ENCODE data around the gene SLC35B2. TPM values are rescaled to one million over a fixed set of nuclear protein-coding genes. Genes with fewer than 3 reads are reported as not detected.

SLC35B2 gene
- total RNA-seq, 2 experiments from 2014 or later: 6.4 to 7.0 TPM

GRCh38 chr6:44286747-44287146, 29.4 kb upstream of the SLC35B2 start:
- intact Hi-C loops (cut with DNase I, micrococcal nuclease): no loop called here
- no peak overlapping the region for H3K27ac Mint-ChIP-seq
- DNase-seq (no peak), ATAC-seq (ENCODE audit: poor library complexity) (no peak)
- H3K4me1 Mint-ChIP-seq (ENCODE audit: low read depth): no peaks in the 10 kb centered on the region
- Histone ChIP-seq H3K27ac (ENCODE audit: low read depth in 1 of 2, low read length in 2 of 2) (no peak overlapping the region), H3K4me1 (ENCODE audit: insufficient read depth, low read length) (no peaks in the 10 kb centered on the region), H3K36me3 (ENCODE audit: insufficient read depth, low read length) (no peaks in the 10 kb centered on the region), H3K9me3 (ENCODE audit: control insufficient read depth in 1 of 2, insufficient read depth in 1 of 2, low read length in 2 of 2) (peaks cover 0 to 4% of the 10 kb centered on the region in 2 experiments), H3K27me3 (ENCODE audit: control insufficient read depth in 1 of 2, insufficient read depth in 2 of 2, low read length in 2 of 2) (peaks cover 48 to 49% of the 10 kb centered on the region in 2 experiments), H3K4me3 (ENCODE audit: low read length) (no peak overlapping the region)
- ChIA-PET CTCF (no interaction called here), POLR2A (no interaction called here)
- H3K9me3 Mint-ChIP-seq: no peaks in the 10 kb centered on the region
- H3K27me3 Mint-ChIP-seq: peaks cover 79% of the 10 kb centered on the region
- TF ChIP-seq CTCF (IDR thresholded peaks at IDR 0.05): no peak
- no peaks in the 10 kb centered on the region for H3K36me3 Mint-ChIP-seq (ENCODE audit: low read depth)
- H3K4me3 Mint-ChIP-seq: no peak overlapping the region

GRCh38 chr6:44286285-44286565, 28.9 kb upstream of the SLC35B2 start:
- Mint-ChIP-seq H3K4me1 (ENCODE audit: low read depth) (no peaks in the 10 kb centered on the region), H3K9me3 (no peaks in the 10 kb centered on the region), H3K36me3 (ENCODE audit: low read depth) (no peaks in the 10 kb centered on the region), H3K27me3 (peaks cover 74% of the 10 kb centered on the region), H3K4me3 (no peak overlapping the region), H3K27ac (no peak overlapping the region)
- Histone ChIP-seq H3K4me1 (ENCODE audit: insufficient read depth, low read length) (no peaks in the 10 kb centered on the region), H3K27ac (ENCODE audit: low read depth in 1 of 2, low read length in 2 of 2) (no peak overlapping the region), H3K4me3 (ENCODE audit: low read length) (no peak overlapping the region), H3K36me3 (ENCODE audit: insufficient read depth, low read length) (no peaks in the 10 kb centered on the region), H3K27me3 (ENCODE audit: control insufficient read depth in 1 of 2, insufficient read depth in 2 of 2, low read length in 2 of 2) (peaks cover 44% of the 10 kb centered on the region in 2 experiments), H3K9me3 (ENCODE audit: control insufficient read depth in 1 of 2, insufficient read depth in 1 of 2, low read length in 2 of 2) (peaks cover 0 to 4% of the 10 kb centered on the region in 2 experiments)
- ATAC-seq (ENCODE audit: poor library complexity): no peak
- CTCF ChIA-PET: no interaction called here
- no peak for TF ChIP-seq CTCF (IDR thresholded peaks at IDR 0.05)
- intact Hi-C loops (cut with DNase I, micrococcal nuclease): no loop called here
- DNase-seq: no peak
- POLR2A ChIA-PET: no interaction called here

GRCh38 chr6:44285552-44286284, 28.4 kb upstream of the SLC35B2 start:
- Histone ChIP-seq H3K36me3 (ENCODE audit: insufficient read depth, low read length) (no peaks in the 10 kb centered on the region), H3K9me3 (ENCODE audit: control insufficient read depth in 1 of 2, insufficient read depth in 1 of 2, low read length in 2 of 2) (peaks cover 0 to 4% of the 10 kb centered on the region in 2 experiments), H3K27me3 (ENCODE audit: control insufficient read depth in 1 of 2, insufficient read depth in 2 of 2, low read length in 2 of 2) (peaks cover 40 to 41% of the 10 kb centered on the region in 2 experiments), H3K4me1 (ENCODE audit: insufficient read depth, low read length) (no peaks in the 10 kb centered on the region), H3K27ac (ENCODE audit: low read depth in 1 of 2, low read length in 2 of 2) (no peak overlapping the region), H3K4me3 (ENCODE audit: low read length) (no peak overlapping the region)
- Mint-ChIP-seq H3K27me3 (peaks cover 71% of the 10 kb centered on the region), H3K9me3 (no peaks in the 10 kb centered on the region), H3K36me3 (ENCODE audit: low read depth) (no peaks in the 10 kb centered on the region), H3K27ac (no peak overlapping the region), H3K4me1 (ENCODE audit: low read depth) (no peaks in the 10 kb centered on the region), H3K4me3 (no peak overlapping the region)
- DNase-seq (no peak), ATAC-seq (ENCODE audit: poor library complexity) (no peak)
- intact Hi-C loops (cut with DNase I, micrococcal nuclease): no loop called here
- POLR2A ChIA-PET: no interaction called here
- CTCF ChIA-PET: no interaction called here
- TF ChIP-seq CTCF (IDR thresholded peaks at IDR 0.05): no peak
